Measurements from ENCODE around the gene SPOPL. TPM values are rescaled to one million over a fixed set of nuclear protein-coding genes. Genes with fewer than 3 reads are reported as not detected.
"Not testable (repeated sequence)": the region's sequence is repeated elsewhere in the genome, so short reads cannot be mapped to it uniquely, and the experiment has no call there.

Gene SPOPL
- total RNA-seq, 4 donors from 2014 or later: 30.5 to 49.0 (median 43.6) TPM

DNA sequence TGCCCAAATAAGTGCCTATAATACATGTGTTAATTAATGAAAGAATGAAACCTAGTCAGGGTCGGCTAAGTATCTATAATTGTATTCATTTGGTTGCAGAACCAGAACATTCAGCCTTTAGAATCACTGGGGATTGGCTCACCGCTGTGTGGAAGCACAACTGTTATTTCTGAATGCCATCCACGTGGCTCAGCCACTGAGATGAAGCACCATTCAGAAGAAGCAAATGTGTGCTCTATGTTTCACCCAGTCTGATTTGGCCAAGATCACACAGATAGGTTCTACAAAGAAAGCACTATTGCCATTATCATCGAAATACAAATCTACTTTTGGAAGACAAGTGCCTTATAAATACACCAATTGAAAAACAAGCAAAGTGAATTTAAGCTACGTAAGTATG is 30.6 kb upstream of the SPOPL start:
- Histone ChIP-seq H3K4me1 (no peaks in the 10 kb centered on the region), H3K27me3 (no peaks in the 10 kb centered on the region), H3K36me3 (no peaks in the 10 kb centered on the region), H3K4me3 (no peak overlapping the region), H3K9me3 (no peaks in the 10 kb centered on the region), H3K27ac (replicated peaks in 1 of 4) (no peak overlapping the region)
- no peak for DNase-seq (ENCODE audit: extremely low spot score)
- TF ChIP-seq POLR2A (IDR thresholded peaks at IDR 0.05; ENCODE audit: low read depth) (no peak), CTCF (IDR thresholded peaks at IDR 0.05) (no peak), EP300 (IDR thresholded peaks at IDR 0.05) (no peak), POLR2AphosphoS5 (IDR thresholded peaks at IDR 0.05) (no peak)
- 87% methylated on average over 5 of the region's 5 CpGs for WGBS
- intact Hi-C loops (cut with DNase I): no loop called here

GRCh38 chr2:138474100-138474825 is 27.3 kb upstream of the SPOPL start:
- intact Hi-C loops (cut with DNase I): no loop called here
- H3K27ac ChIP-seq (replicated peaks in 1 of 4): no peak overlapping the region
- no peak for TF ChIP-seq CTCF (IDR thresholded peaks at IDR 0.05)
- no peak for TF ChIP-seq POLR2AphosphoS5 (IDR thresholded peaks at IDR 0.05)
- no peak for TF ChIP-seq POLR2A (IDR thresholded peaks at IDR 0.05; ENCODE audit: low read depth)
- TF ChIP-seq EP300 (IDR thresholded peaks at IDR 0.05): no peak
- no peaks in the 10 kb centered on the region for H3K9me3 ChIP-seq
- H3K36me3 ChIP-seq: no peaks in the 10 kb centered on the region
- no peaks in the 10 kb centered on the region for H3K4me1 ChIP-seq
- 62% methylated on average over 4 of the region's 4 CpGs for WGBS
- no peak overlapping the region for H3K4me3 ChIP-seq
- no peaks in the 10 kb centered on the region for H3K27me3 ChIP-seq
- no peak for DNase-seq (ENCODE audit: extremely low spot score)

GRCh38 chr2:138475277-138475776 is 26.2 kb upstream of the SPOPL start:
- Histone ChIP-seq H3K9me3 (no peaks in the 10 kb centered on the region), H3K4me1 (no peaks in the 10 kb centered on the region), H3K4me3 (no peak overlapping the region), H3K27ac (replicated peaks in 1 of 4) (no peak overlapping the region), H3K27me3 (no peaks in the 10 kb centered on the region), H3K36me3 (no peaks in the 10 kb centered on the region)
- WGBS: 65% methylated on average over 4 of the region's 4 CpGs
- DNase-seq (ENCODE audit: extremely low spot score): no peak
- TF ChIP-seq POLR2AphosphoS5 (IDR thresholded peaks at IDR 0.05): no peak
- no peak for TF ChIP-seq CTCF (IDR thresholded peaks at IDR 0.05)
- TF ChIP-seq EP300 (IDR thresholded peaks at IDR 0.05): no peak
- no peak for TF ChIP-seq POLR2A (IDR thresholded peaks at IDR 0.05; ENCODE audit: low read depth)
- intact Hi-C loops (cut with DNase I): no loop called here

DNA sequence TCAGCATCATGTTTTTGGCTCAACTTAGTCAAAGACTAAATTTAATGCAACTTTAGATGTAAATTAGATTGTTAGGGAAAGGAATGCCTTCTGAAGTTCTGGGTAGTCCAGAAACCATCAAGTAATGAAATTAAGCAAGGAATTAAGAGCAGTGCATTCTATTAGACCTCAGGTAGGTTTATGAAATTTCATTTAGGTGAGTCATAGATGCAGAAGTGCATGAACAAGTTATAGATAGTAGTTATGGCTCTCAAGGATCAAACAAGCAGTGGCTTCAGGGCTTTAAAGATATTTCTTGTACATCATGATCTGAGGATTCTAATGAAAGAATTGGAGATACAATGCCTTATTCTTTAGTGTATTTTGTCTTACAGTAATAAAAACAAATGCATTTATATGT is 25.4 kb upstream of the SPOPL start:
- Histone ChIP-seq H3K9me3 (no peaks in the 10 kb centered on the region), H3K4me3 (no peak overlapping the region), H3K4me1 (no peaks in the 10 kb centered on the region), H3K27ac (replicated peaks in 1 of 4) (no peak overlapping the region), H3K27me3 (no peaks in the 10 kb centered on the region), H3K36me3 (no peaks in the 10 kb centered on the region)
- intact Hi-C loops (cut with DNase I): no loop called here
- DNase-seq (ENCODE audit: extremely low spot score): no peak
- TF ChIP-seq POLR2AphosphoS5 (IDR thresholded peaks at IDR 0.05): no peak
- no peak for TF ChIP-seq CTCF (IDR thresholded peaks at IDR 0.05)
- no peak for TF ChIP-seq POLR2A (IDR thresholded peaks at IDR 0.05; ENCODE audit: low read depth)
- TF ChIP-seq EP300 (IDR thresholded peaks at IDR 0.05): no peak

GRCh38 chr2:138476940-138477339 is 24.6 kb upstream of the SPOPL start:
- DNase-seq (ENCODE audit: extremely low spot score): no peak
- Histone ChIP-seq H3K4me3 (no peak overlapping the region), H3K9me3 (no peaks in the 10 kb centered on the region), H3K27me3 (no peaks in the 10 kb centered on the region), H3K4me1 (no peaks in the 10 kb centered on the region), H3K36me3 (no peaks in the 10 kb centered on the region), H3K27ac (replicated peaks in 1 of 4) (no peak overlapping the region)
- WGBS: 97% methylated on average over 4 of the region's 4 CpGs
- intact Hi-C loops (cut with DNase I): no loop called here
- TF ChIP-seq POLR2A (IDR thresholded peaks at IDR 0.05; ENCODE audit: low read depth) (no peak), EP300 (IDR thresholded peaks at IDR 0.05) (no peak), CTCF (IDR thresholded peaks at IDR 0.05) (no peak), POLR2AphosphoS5 (IDR thresholded peaks at IDR 0.05) (no peak)

DNA sequence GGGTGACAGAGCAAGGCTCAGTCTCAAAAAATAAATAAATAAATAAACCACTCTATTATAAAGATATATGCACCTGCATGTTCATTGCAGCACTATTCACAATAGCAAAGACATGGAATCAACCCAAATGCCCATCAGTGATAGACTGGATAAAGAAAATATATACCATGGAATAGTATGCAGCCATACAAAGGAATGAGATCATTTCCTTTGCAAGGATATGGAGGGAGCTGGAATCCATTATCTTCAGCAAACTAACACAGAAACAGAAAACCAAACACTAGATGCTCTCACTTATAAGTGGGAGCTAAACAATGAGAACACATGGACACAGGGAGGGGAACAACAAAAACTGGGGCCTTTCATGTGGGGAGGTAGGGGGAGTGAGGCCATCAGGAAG is 18.8 kb upstream of the SPOPL start:
- H3K4me1 ChIP-seq; H3K36me3 ChIP-seq; H3K27me3 ChIP-seq; DNase-seq (ENCODE audit: extremely low spot score); intact Hi-C loops (cut with DNase I); H3K27ac ChIP-seq (replicated peaks in 1 of 4); H3K9me3 ChIP-seq; H3K4me3 ChIP-seq: not testable (repeated sequence)
